H4 (cell line): ENCODE data around the gene MBNL2. TPM values are rescaled to one million over a fixed set of nuclear protein-coding genes. Genes with fewer than 3 reads are reported as not detected.

ENCODE experiments used
- DNase-seq: peaks from one replicate; pipeline ENCODE4 v3.0.0-alpha.2; 2015; ENCODE audit warnings: low spot score
- total RNA-seq: library from RNA; depleted of rRNA; stranded (reverse); fragments of >200 nt; shearing (Covaris generic); gene quantifications from 2 replicates; pipeline ENCODE4 v1.2.3, GENCODE V29; 2014

Gene MBNL2
- total RNA-seq, 1 experiment from 2014 or later: 28.0 TPM

- DNase-seq: no peak
Observed at GRCh38 chr13:97417698-97418097, 195.6 kb downstream of the MBNL2 start.

DNA sequence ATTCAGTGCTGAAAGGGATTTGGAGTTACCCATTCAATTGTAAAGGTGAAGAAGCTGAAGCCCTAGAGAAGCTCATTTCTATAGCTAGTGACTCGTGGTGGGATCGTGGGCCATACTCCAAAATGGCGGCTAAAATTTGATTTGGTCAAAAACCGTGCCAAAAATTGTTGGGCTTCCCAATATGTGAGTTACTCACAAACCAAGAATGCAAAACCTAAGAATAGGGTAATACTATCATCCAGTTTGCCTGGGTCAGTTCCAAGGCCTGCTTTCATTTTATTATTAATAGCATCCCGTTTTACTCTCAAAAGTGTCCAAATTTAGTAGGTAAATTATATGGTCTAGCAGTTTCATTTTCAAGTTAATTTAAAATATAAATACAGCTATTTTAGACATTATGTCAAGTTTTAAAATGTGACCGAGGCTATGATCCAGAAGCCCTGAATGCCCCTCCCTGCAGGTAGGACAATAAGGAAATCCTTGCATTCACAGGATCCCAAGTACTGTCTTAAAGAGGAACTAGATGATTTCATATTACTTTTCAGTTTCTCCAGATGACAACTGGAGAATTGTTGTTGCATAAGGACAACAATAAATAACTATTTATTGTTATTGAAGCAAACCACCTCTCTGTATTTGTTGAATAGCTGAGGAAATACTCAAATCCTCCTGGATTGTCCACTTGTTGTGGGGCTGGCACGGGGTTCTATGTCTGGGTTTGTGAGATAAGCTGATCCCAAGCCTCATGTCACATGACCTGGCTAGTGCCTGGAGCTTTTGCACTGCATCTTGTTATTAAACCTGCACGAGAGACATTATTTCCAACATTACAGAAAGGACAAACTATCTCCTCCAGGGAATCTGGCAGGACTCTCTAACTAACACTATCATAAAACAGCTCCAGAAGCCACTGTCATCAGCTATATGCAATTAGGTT is 200.3 kb downstream of the MBNL2 start:
- no peak for DNase-seq

GRCh38 chr13:97423300-97424045 is 201.3 kb downstream of the MBNL2 start:
- no peak for DNase-seq

- DNase-seq: no peak
Observed at GRCh38 chr13:97425590-97425989, 203.5 kb downstream of the MBNL2 start.

DNA sequence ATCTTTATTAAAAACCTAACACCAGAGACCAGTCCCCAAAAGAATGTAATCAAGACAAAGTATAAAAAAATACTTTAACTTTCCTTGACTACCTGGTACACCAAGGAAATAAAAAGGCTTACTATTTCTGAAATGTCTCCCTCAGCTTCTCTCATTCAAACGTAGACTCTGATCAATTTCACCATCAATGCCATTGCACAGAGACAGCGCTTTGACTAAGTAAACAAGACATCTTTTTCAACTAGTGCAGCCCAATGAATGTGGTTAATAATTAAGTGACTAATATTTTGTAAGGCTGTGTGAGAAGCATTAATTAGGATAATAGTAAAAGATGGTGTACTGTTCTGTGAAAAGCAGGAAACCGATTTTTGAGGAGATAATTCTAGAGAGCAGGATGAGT is 204.6 kb downstream of the MBNL2 start:
- DNase-seq: no peak

- no peak for DNase-seq
Observed at GRCh38 chr13:97429681-97430081, 207.5 kb downstream of the MBNL2 start.

GRCh38 chr13:97430296-97430695 is 208.2 kb downstream of the MBNL2 start:
- DNase-seq: no peak

GRCh38 chr13:97431171-97431764 is 209.1 kb downstream of the MBNL2 start:
- no peak for DNase-seq

GRCh38 chr13:97432232-97432916 is 210.2 kb downstream of the MBNL2 start:
- no peak for DNase-seq

- DNase-seq: peak; percentile 99
Observed at GRCh38 chr13:97432917-97433726, 211.0 kb downstream of the MBNL2 start.

- peak; percentile 83 for DNase-seq
Observed at GRCh38 chr13:97433727-97434396, 211.7 kb downstream of the MBNL2 start, which contains the start of gene RAP2A. Gene RAP2A (plus strand): TSS chr13:97434169. CDS start chr13:97434471, 302 bp downstream.

GRCh38 chr13:97434397-97435201 is 212.5 kb downstream of the MBNL2 start:
- peak; percentile 12 for DNase-seq

DNA sequence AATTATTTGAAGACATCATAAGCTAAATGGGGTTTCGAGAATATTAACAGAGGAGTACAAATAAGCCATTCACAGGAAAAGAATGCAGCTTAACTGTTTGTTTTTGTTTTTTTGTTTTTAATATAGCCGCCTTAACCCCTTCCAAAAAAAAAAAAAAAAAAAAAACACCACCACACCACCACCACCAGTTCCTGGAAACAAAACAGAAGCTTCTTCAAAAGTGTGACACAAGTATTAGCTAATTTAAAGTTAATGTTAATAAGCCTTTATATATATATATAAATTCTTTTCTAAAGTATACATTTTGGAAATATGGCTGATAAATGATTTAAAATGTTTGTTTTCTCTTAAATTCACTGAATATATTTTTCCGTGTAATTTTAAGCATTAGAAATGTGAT is 213.2 kb downstream of the MBNL2 start:
- no peak for DNase-seq

DNA sequence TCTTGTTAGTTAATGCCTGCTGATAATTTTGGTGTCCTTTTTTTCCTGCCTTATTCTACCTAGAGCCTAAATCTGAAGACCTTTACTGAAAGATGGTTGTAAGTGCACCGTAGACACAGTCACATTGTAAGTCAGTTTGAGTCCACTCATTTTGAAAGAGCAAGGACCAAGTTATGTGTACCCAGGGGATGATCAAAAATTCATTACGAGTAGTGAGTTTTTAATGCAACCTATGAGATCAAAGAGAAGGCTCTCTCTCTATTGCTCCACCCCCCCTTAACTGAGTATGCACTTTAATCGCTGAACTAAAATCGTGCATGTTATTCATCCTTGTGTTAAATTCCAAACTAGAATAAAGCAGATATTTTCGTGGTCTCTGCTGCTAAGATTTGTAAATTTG is 213.7 kb downstream of the MBNL2 start:
- DNase-seq: no peak

DNA sequence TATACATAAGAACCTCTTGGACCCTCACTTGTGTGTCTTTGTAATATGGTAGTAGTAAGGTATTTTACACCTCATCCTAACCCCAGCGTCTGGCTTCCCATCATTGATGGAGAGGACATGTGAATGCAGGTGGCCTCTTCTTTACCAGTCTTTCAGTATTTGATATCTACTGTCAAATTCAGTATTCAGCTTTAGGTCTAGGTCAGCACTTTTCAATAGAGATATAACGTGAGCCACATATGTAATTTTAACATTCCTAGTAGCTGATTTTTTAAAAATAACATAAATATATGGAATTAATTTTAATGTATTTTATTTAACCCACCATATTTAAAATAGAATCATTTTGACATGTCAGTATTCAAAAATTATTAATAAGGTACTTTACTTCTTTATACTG is 214.7 kb downstream of the MBNL2 start:
- no peak for DNase-seq

GRCh38 chr13:97437729-97438128 is 215.6 kb downstream of the MBNL2 start:
- no peak for DNase-seq

GRCh38 chr13:97438856-97439595 is 216.9 kb downstream of the MBNL2 start:
- no peak for DNase-seq

GRCh38 chr13:97440598-97441170 is 218.6 kb downstream of the MBNL2 start:
- DNase-seq: no peak
